K562 (cell line): ENCODE data around the gene SATB2. TPM values are rescaled to one million over a fixed set of nuclear protein-coding genes. Genes with fewer than 3 reads are reported as not detected.

ENCODE experiments used
- ATAC-seq: fragments of 200-7000 bp; cut with Tn5 transposase; 3 replicates; pipeline ENCODE4 v1.9.1; 2020; ENCODE audit warnings: moderate library complexity
- BruUV-seq: library from RNA; stranded (reverse); fragments of 400-500 nt; replicated peaks from 2 replicates; lab custom pipeline; 2021; lab: Mats Ljungman, UMichigan
- CTCF ChIA-PET: fragments of 300-600 bp; formaldehyde crosslinking; extraction: SDS; loops from one replicate; lab custom pipeline; 2021; ENCODE audit warnings: low intra/inter-chr PET ratio; lab: Yijun Ruan, JAX
- POLR2A ChIA-PET: fragments of 300-600, 350-650 bp; sonication (Branson Sonifier 250); formaldehyde crosslinking; extraction: SDS; loops from one replicate; lab custom pipeline; 2021; ENCODE audit warnings: antibody characterized with exemption, inconsistent platforms; lab: Yijun Ruan, JAX
- DNase-seq, 4 experiments: peaks; one replicate each; pipeline versions ENCODE4 v3.0.0 to v3.0.0-alpha.2; 2011 to 2018; ENCODE audit warnings: low spot score in 3 of 4, mixed read lengths in 3 of 4; ENCODE audit errors: extremely low read depth in 1 of 4
- FAIRE-seq: peaks from 2 replicates; lab custom pipeline; 2011; peaks lifted over from hg19 to GRCh38; lab: Jason Lieb, UNC
- H2AFZ ChIP-seq: 2 replicates; pipeline ENCODE4 v1.6.0; 2011; ENCODE audit warnings: low read depth, low read length, control low read depth, inconsistent platforms
- H3K27ac ChIP-seq: fragments of 200-600 bp; 3 replicates; pipeline ENCODE4 v1.8.0; 2011; ENCODE audit warnings: low read depth, mild to moderate bottlenecking, control low read depth, inconsistent platforms, low read length, moderate library complexity, mixed read lengths; ENCODE audit errors: extremely low read depth
- H3K27me3 ChIP-seq, 2 experiments: fragments of 300-600 bp in 1 of 2; 2 replicates in 1 of 2; 3 replicates in 1 of 2; pipeline versions ENCODE4 v1.6.0 to v1.8.0; 2011; ENCODE audit warnings: inconsistent platforms in 2 of 2, low read length in 2 of 2, mild to moderate bottlenecking in 1 of 2, mixed read lengths in 1 of 2, moderate library complexity in 1 of 2; ENCODE audit not compliant: control insufficient read depth in 2 of 2, insufficient read depth in 2 of 2
- H3K36me3 ChIP-seq: fragments of 300-600 bp; 3 replicates; pipeline ENCODE4 v1.8.0; 2011; ENCODE audit warnings: mild to moderate bottlenecking, low read length, inconsistent platforms; ENCODE audit not compliant: control insufficient read depth, insufficient read depth
- H3K4me1 ChIP-seq, 2 experiments: fragments of 200-600 bp in 1 of 2; replicated peaks in 1 of 2; 2 replicates in 1 of 2; 3 replicates in 1 of 2; pipeline versions ENCODE4 v1.5.1 to v1.8.0; 2011; ENCODE audit warnings: inconsistent platforms in 2 of 2, low read length in 2 of 2, mild to moderate bottlenecking in 1 of 2, mixed read lengths in 1 of 2, moderate library complexity in 1 of 2; ENCODE audit not compliant: control insufficient read depth in 2 of 2, insufficient read depth in 2 of 2
- H3K4me2 ChIP-seq: 2 replicates; pipeline ENCODE4 v1.6.1; 2011; ENCODE audit warnings: low read length, control low read depth, inconsistent platforms, mixed read lengths; ENCODE audit not compliant: insufficient read depth
- H3K4me3 ChIP-seq: fragments of 200-600 bp; sonication (generic), shearing (Covaris generic); 2 replicates; pipeline ENCODE4 v1.5.1; 2016; ENCODE audit warnings: control low read depth, inconsistent platforms
- H3K79me2 ChIP-seq: fragments of 200-600 bp; 3 replicates; pipeline ENCODE4 v1.8.0; 2011; ENCODE audit warnings: low read length, inconsistent platforms; ENCODE audit not compliant: control insufficient read depth, insufficient read depth
- H3K9ac ChIP-seq, 2 experiments: 2 replicates each; pipeline versions ENCODE4 v1.6.0 to v1.6.1; 2011; ENCODE audit warnings: low read depth in 2 of 2, low read length in 2 of 2, control low read depth in 1 of 2, inconsistent platforms in 1 of 2, mild to moderate bottlenecking in 1 of 2, mixed read lengths in 1 of 2; ENCODE audit not compliant: insufficient read depth in 1 of 2
- H3K9me1 ChIP-seq: one replicate; pipeline ENCODE4 v1.6.0; 2011; ENCODE audit warnings: inconsistent platforms, mild to moderate bottlenecking, low read length, moderate library complexity; ENCODE audit not compliant: control insufficient read depth, insufficient read depth
- H3K9me3 ChIP-seq: replicated peaks from 2 replicates; pipeline ENCODE4 v1.5.1; 2011; ENCODE audit warnings: low read depth, low read length, inconsistent platforms; ENCODE audit not compliant: control insufficient read depth, insufficient read depth
- H4K20me1 ChIP-seq: replicated peaks from 2 replicates; pipeline ENCODE4 v1.6.1; 2011; ENCODE audit warnings: low read length, inconsistent platforms, mixed read lengths; ENCODE audit not compliant: control insufficient read depth, insufficient read depth
- CHCHD3 ChIP-seq: fragments of 250-450 bp; sonication (Bioruptor Pico); IDR thresholded peaks from 2 replicates; pipeline ENCODE4 v2.1.2; 2022; ENCODE audit warnings: mild to moderate bottlenecking
- ERF ChIP-seq: fragments of 450-650 bp; formaldehyde crosslinking; IDR thresholded peaks from 2 replicates; pipeline ENCODE4 v1.4.0; 2020; ENCODE audit warnings: mild to moderate bottlenecking, mixed read lengths
- GTF2B ChIP-seq: IDR thresholded peaks from 2 replicates; pipeline ENCODE4 v1.6.1; 2011; ENCODE audit not compliant: insufficient read length; ENCODE audit errors: extremely low read depth
- ILK ChIP-seq: fragments of 450-650 bp; IDR thresholded peaks from 2 replicates; pipeline ENCODE4 v1.6.1; 2016; ENCODE audit warnings: missing genetic modification characterization, low read depth, mild to moderate bottlenecking, missing compliant biosample characterization, moderate library complexity, borderline replicate concordance
- KLF10 ChIP-seq: fragments of 250-450 bp; sonication (Bioruptor Pico); IDR thresholded peaks from 2 replicates; pipeline ENCODE4 v1.6.1; 2021; ENCODE audit warnings: matching md5 sums
- MCM7 ChIP-seq, 2 experiments: fragments of 450-650 bp; IDR thresholded peaks; 2 replicates each; pipeline ENCODE4 v1.6.1; 2016 to 2018
- NFYB ChIP-seq: IDR thresholded peaks from 2 replicates; pipeline ENCODE4 v1.6.1; 2011; ENCODE audit warnings: mild to moderate bottlenecking, moderate library complexity; ENCODE audit not compliant: insufficient read length; ENCODE audit errors: extremely low read depth
- PTRF ChIP-seq: fragments of 450-650 bp; IDR thresholded peaks from 2 replicates; pipeline ENCODE4 v1.6.1; 2016; ENCODE audit warnings: mild to moderate bottlenecking, missing genetic modification characterization, missing compliant biosample characterization
- SRSF7 ChIP-seq: fragments of 200-400 bp; formaldehyde crosslinking; optimal IDR thresholded peaks from 2 replicates; pipeline ENCODE3; 2017; ENCODE audit warnings: mild to moderate bottlenecking, low read depth, low read length
- USF1 ChIP-seq: sonication (generic); formaldehyde crosslinking; IDR thresholded peaks from 2 replicates; pipeline ENCODE4 v1.9.0; 2022; ENCODE audit warnings: mild to moderate bottlenecking, missing genetic modification reagents
- ZKSCAN3 ChIP-seq: fragments of 250-450 bp; sonication (Bioruptor Pico); IDR thresholded peaks from 2 replicates; pipeline ENCODE4 v1.4.0; 2020
- ZNF347 ChIP-seq: fragments of 450-650 bp; formaldehyde crosslinking; IDR thresholded peaks from 2 replicates; pipeline ENCODE4 v1.4.0; 2020; ENCODE audit warnings: low read depth, mild to moderate bottlenecking, moderate library complexity
- ZNF507 ChIP-seq: conservative IDR thresholded peaks from 2 replicates; pipeline ENCODE4 v1.6.1; 2017; ENCODE audit warnings: missing genetic modification characterization, missing compliant biosample characterization
- ZNF551 ChIP-seq: fragments of 250-450 bp; sonication (Bioruptor Pico); IDR thresholded peaks from 2 replicates; pipeline ENCODE4 v1.5.0; 2021; ENCODE audit warnings: mild to moderate bottlenecking, moderate library complexity
- ZSCAN29 ChIP-seq: fragments of 450-650 bp; IDR thresholded peaks from 2 replicates; pipeline ENCODE4 v1.6.1; 2017
- WGBS: fragments of 100-300 bp; shearing (Covaris generic); methylation state at CpG from one replicate; pipeline ENCODE4 v1.1.6; 2016; ENCODE audit warnings: low coverage, mixed read lengths; ENCODE audit not compliant: insufficient coverage; ENCODE audit errors: missing lambda C conversion rate; 5-methylcytosine and 5-hydroxymethylcytosine counted together
- in situ Hi-C: fragments of 300-500 bp; cut with MboI; formaldehyde crosslinking; loops from 4 replicates; pipeline ENCODE4 v1.15.0; 2018; ENCODE audit warnings: inconsistent platforms, mixed read lengths
- intact Hi-C: fragments of 100-400 bp; cut with micrococcal nuclease; formaldehyde crosslinking; loops from 2 replicates; pipeline ENCODE4 v1.14.2; 2022
- polyA plus RNA-seq, 8 experiments: library from polyadenylated mRNA; depleted of rRNA in 4 of 8; stranded (reverse) in 5 of 8; unstranded in 3 of 8; fragments of >200 nt; fragmentation: Nextera tagmentation in 2 of 8; fragmentation: Illumina TruSeq in 1 of 8; extraction: Ambion mirVana in 2 of 8; extraction: Trizol in 1 of 8; gene quantifications; 2 replicates each; pipeline versions ENCODE4 v1.2.1 to v1.2.3, GENCODE V29; 2011 to 2014; ENCODE audit warnings: inconsistent platforms in 1 of 8, missing spikeins in 1 of 8
- total RNA-seq, 7 experiments: library from RNA; depleted of rRNA in 6 of 7; stranded (reverse); fragments of >200 nt in 6 of 7; fragmentation: Illumina TruSeq in 2 of 7; extraction: Trizol in 2 of 7; gene quantifications; 2 replicates each; pipeline versions ENCODE4 v1.2.1 to v1.2.3, GENCODE V29; 2011 to 2021; ENCODE audit warnings: low replicate concordance in 1 of 7
- TF ChIP-seq, protein P1 (sequence below): fragments of 450-650 bp; conservative IDR thresholded peaks from 2 replicates; pipeline ENCODE4 v1.6.1; 2016; ENCODE audit warnings: missing genetic modification characterization, low read depth, mild to moderate bottlenecking, control low read depth, missing compliant biosample characterization
- TF ChIP-seq, protein P2 (sequence below): sonication (generic); formaldehyde crosslinking; IDR thresholded peaks from 2 replicates; pipeline ENCODE4 v1.8.1; 2022; ENCODE audit warnings: missing genetic modification reagents
- TF ChIP-seq, protein P3 (sequence below): fragments of 450-650 bp; conservative IDR thresholded peaks from 2 replicates; pipeline ENCODE4 v1.6.1; 2016; ENCODE audit warnings: missing genetic modification characterization, low read depth, mild to moderate bottlenecking, missing compliant biosample characterization, moderate library complexity
- TF ChIP-seq, protein P4 (sequence below): sonication (generic); formaldehyde crosslinking; IDR thresholded peaks from 2 replicates; pipeline ENCODE4 v1.5.0; 2020; ENCODE audit warnings: missing genetic modification reagents

The SATB2 gene
- total and polyA plus RNA-seq, 9 of the 15 experiments (the other 6 are each of a cell fraction or from before 2014, with no cell fraction given) = 4.5 to 34.0 (median 15.1) TPM

DNA sequence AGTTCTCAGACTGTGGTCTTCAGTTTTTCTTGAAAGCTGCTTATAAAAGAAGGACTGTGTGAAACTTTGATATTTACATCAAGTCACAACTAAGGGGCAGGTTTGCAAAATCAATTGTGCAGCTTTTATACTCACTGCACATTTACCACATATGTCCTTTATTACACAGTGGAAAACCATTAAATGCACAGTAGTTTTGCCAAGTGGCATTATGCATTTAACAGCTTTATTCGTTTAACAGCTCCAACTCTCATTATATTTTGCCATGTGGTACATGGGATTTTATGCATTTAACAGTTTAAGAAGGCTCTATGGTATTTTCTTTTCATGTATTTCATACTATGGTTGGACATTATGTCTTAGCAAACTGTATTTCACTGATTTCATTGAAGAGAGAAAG is 135.6 kb downstream of the SATB2 start:
- H3K9me1 ChIP-seq = no peaks in the 10 kb centered on the region
- no peaks in the 10 kb centered on the region for H3K4me1 ChIP-seq
- no peak overlapping the region for H3K4me3 ChIP-seq
- 80% methylated on average over 1 of the region's 1 CpG for WGBS
- no peak overlapping the region for H3K9ac ChIP-seq
- in situ Hi-C loops = no loop called here
- no peak overlapping the region for H2AFZ ChIP-seq
- no peaks in the 10 kb centered on the region for H3K79me2 ChIP-seq
- TF ChIP-seq, protein P1, sequence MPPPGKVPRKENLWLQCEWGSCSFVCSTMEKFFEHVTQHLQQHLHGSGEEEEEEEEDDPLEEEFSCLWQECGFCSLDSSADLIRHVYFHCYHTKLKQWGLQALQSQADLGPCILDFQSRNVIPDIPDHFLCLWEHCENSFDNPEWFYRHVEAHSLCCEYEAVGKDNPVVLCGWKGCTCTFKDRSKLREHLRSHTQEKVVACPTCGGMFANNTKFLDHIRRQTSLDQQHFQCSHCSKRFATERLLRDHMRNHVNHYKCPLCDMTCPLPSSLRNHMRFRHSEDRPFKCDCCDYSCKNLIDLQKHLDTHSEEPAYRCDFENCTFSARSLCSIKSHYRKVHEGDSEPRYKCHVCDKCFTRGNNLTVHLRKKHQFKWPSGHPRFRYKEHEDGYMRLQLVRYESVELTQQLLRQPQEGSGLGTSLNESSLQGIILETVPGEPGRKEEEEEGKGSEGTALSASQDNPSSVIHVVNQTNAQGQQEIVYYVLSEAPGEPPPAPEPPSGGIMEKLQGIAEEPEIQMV (tag) = no peak
- TF ChIP-seq ZKSCAN3 (no peak), NFYB (no peak), SRSF7 (no peak), ZNF507 (tag) (no peak), GTF2B (no peak), ILK (no peak), ZNF347 (CRISPR knock-in tag) (no peak), ZNF551 (CRISPR knock-in tag) (no peak), ERF (no peak), MCM7 (IDR thresholded peaks at IDR 0.05) (no peak), USF1 (CRISPR knock-in tag) (no peak), CHCHD3 (no peak), ZSCAN29 (no peak), KLF10 (no peak), PTRF (tag) (no peak)
- TF ChIP-seq, protein P2, sequence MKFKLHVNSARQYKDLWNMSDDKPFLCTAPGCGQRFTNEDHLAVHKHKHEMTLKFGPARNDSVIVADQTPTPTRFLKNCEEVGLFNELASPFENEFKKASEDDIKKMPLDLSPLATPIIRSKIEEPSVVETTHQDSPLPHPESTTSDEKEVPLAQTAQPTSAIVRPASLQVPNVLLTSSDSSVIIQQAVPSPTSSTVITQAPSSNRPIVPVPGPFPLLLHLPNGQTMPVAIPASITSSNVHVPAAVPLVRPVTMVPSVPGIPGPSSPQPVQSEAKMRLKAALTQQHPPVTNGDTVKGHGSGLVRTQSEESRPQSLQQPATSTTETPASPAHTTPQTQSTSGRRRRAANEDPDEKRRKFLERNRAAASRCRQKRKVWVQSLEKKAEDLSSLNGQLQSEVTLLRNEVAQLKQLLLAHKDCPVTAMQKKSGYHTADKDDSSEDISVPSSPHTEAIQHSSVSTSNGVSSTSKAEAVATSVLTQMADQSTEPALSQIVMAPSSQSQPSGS (CRISPR knock-in tag) = no peak
- TF ChIP-seq, protein P3, sequence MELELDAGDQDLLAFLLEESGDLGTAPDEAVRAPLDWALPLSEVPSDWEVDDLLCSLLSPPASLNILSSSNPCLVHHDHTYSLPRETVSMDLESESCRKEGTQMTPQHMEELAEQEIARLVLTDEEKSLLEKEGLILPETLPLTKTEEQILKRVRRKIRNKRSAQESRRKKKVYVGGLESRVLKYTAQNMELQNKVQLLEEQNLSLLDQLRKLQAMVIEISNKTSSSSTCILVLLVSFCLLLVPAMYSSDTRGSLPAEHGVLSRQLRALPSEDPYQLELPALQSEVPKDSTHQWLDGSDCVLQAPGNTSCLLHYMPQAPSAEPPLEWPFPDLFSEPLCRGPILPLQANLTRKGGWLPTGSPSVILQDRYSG (tag) = no peak
- TF ChIP-seq, protein P4, sequence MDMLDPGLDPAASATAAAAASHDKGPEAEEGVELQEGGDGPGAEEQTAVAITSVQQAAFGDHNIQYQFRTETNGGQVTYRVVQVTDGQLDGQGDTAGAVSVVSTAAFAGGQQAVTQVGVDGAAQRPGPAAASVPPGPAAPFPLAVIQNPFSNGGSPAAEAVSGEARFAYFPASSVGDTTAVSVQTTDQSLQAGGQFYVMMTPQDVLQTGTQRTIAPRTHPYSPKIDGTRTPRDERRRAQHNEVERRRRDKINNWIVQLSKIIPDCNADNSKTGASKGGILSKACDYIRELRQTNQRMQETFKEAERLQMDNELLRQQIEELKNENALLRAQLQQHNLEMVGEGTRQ (CRISPR knock-in tag) = no peak
- H3K9me3 ChIP-seq = no peaks in the 10 kb centered on the region
- H4K20me1 ChIP-seq = no peaks in the 10 kb centered on the region
- no TSS peak for BruUV-seq
- intact Hi-C loops = no loop called here
- ATAC-seq (no peak), FAIRE-seq (no peak), DNase-seq (no peak)
- no peak overlapping the region for H3K27ac ChIP-seq
- H3K27me3 ChIP-seq = no peaks in the 10 kb centered on the region
- no peak overlapping the region for H3K4me2 ChIP-seq
- H3K36me3 ChIP-seq = peaks cover 80% of the 10 kb centered on the region
- CTCF ChIA-PET = no interaction called here
- POLR2A ChIA-PET = no interaction called here
